HepG2 (cell line): Measurements from ENCODE around the gene DNPH1. TPM values are rescaled to one million over a fixed set of nuclear protein-coding genes. Genes with fewer than 3 reads are reported as not detected.
A peak's percentile ranks its signal among the peaks of the same experiment; 100 is the strongest.

Source experiments
- AHR ChIP-seq: IDR thresholded peaks from 2 replicates; pipeline ENCODE4 v1.6.1; 2018; ENCODE audit warnings: missing genetic modification reagents, missing compliant biosample characterization
- BHLHE40 ChIP-seq: IDR thresholded peaks from 2 replicates; pipeline ENCODE4 v1.6.1; 2011; ENCODE audit warnings: low read length, improper control_type of control experiment
- CREB3 ChIP-seq: sonication (generic); formaldehyde crosslinking; IDR thresholded peaks from 2 replicates; pipeline ENCODE4 v1.5.0; 2020; ENCODE audit warnings: missing genetic modification reagents
- FOXM1 ChIP-seq: sonication (generic); formaldehyde crosslinking; IDR thresholded peaks from 2 replicates; pipeline ENCODE4 v1.5.0; 2020; ENCODE audit warnings: missing genetic modification reagents
- FOXP4 ChIP-seq: sonication (generic); formaldehyde crosslinking; IDR thresholded peaks from 2 replicates; pipeline ENCODE4 v1.4.0; 2020; ENCODE audit warnings: missing genetic modification reagents
- GTF2F1 ChIP-seq: fragments of 150-350 bp; IDR thresholded peaks from 2 replicates; pipeline ENCODE4 v1.6.1; 2014; ENCODE audit warnings: low read length
- HOXA3 ChIP-seq: sonication (generic); formaldehyde crosslinking; IDR thresholded peaks from 2 replicates; pipeline ENCODE4 v1.5.0; 2020; ENCODE audit warnings: missing genetic modification reagents
- JUN ChIP-seq: sonication (generic); formaldehyde crosslinking; IDR thresholded peaks from 2 replicates; pipeline ENCODE4 v1.4.0; 2020; ENCODE audit warnings: mild to moderate bottlenecking, missing genetic modification reagents
- MED1 ChIP-seq: sonication (generic); formaldehyde crosslinking; IDR thresholded peaks from 2 replicates; pipeline ENCODE4 v1.4.0; 2020; ENCODE audit warnings: missing genetic modification reagents
- NONO ChIP-seq, 2 experiments: fragments of 450-650 bp in 1 of 2; sonication (generic) in 1 of 2; formaldehyde crosslinking in 1 of 2; IDR thresholded peaks in 1 of 2; conservative IDR thresholded peaks in 1 of 2; 2 replicates each; pipeline versions ENCODE4 v1.6.1 to v1.8.0; 2017 to 2022; ENCODE audit warnings: mild to moderate bottlenecking in 1 of 2, missing genetic modification reagents in 1 of 2, moderate library complexity in 1 of 2
- PPARG ChIP-seq: conservative IDR thresholded peaks from 2 replicates; pipeline ENCODE4 v1.6.1; 2016; ENCODE audit warnings: missing biosample characterization, missing genetic modification reagents
- RNF219 ChIP-seq: sonication (generic); formaldehyde crosslinking; IDR thresholded peaks from 2 replicates; pipeline ENCODE4 v1.5.0; 2020; ENCODE audit warnings: mild to moderate bottlenecking, missing genetic modification reagents
- SSRP1 ChIP-seq: IDR thresholded peaks from 2 replicates; pipeline ENCODE4 v1.6.1; 2016; ENCODE audit warnings: control low read depth
- TAF15 ChIP-seq: fragments of 200-400 bp; formaldehyde crosslinking; IDR thresholded peaks from one replicate; pipeline ENCODE4 v1.6.1; 2018; ENCODE audit warnings: mild to moderate bottlenecking, low read depth, low read length; ENCODE audit not compliant: poor library complexity, severe bottlenecking
- ZBTB3 ChIP-seq: sonication (generic); formaldehyde crosslinking; IDR thresholded peaks from 2 replicates; pipeline ENCODE4 v1.4.0; 2020; ENCODE audit warnings: low read depth, mild to moderate bottlenecking, moderate library complexity, missing genetic modification reagents, borderline replicate concordance
- ZBTB37 ChIP-seq: sonication (generic); formaldehyde crosslinking; IDR thresholded peaks from 2 replicates; pipeline ENCODE4 v1.4.0; 2020; ENCODE audit warnings: mild to moderate bottlenecking, missing genetic modification reagents
- ZBTB7A ChIP-seq: sonication (generic); formaldehyde crosslinking; IDR thresholded peaks from 2 replicates; pipeline ENCODE4 v1.8.0; 2022; ENCODE audit warnings: mild to moderate bottlenecking, missing genetic modification reagents
- ZFP36L1 ChIP-seq: sonication (generic); formaldehyde crosslinking; IDR thresholded peaks from 2 replicates; pipeline ENCODE4 v1.8.0; 2022; ENCODE audit warnings: mild to moderate bottlenecking, missing genetic modification reagents, moderate library complexity
- ZFP41 ChIP-seq: sonication (generic); formaldehyde crosslinking; IDR thresholded peaks from 2 replicates; pipeline ENCODE4 v1.4.0; 2020; ENCODE audit warnings: mild to moderate bottlenecking, missing genetic modification reagents, borderline replicate concordance
- ZMAT3 ChIP-seq: sonication (generic); formaldehyde crosslinking; conservative IDR thresholded peaks from 2 replicates; pipeline ENCODE4 v1.7.0; 2021; ENCODE audit warnings: missing genetic modification reagents
- ZNF30 ChIP-seq: sonication (generic); formaldehyde crosslinking; IDR thresholded peaks from 2 replicates; pipeline ENCODE4 v1.5.0; 2020; ENCODE audit warnings: mild to moderate bottlenecking, missing genetic modification reagents
- ZNF629 ChIP-seq: sonication (generic); formaldehyde crosslinking; conservative IDR thresholded peaks from 2 replicates; pipeline ENCODE4 v1.5.0; 2020; ENCODE audit warnings: missing genetic modification reagents
- ZNF703 ChIP-seq: sonication (generic); formaldehyde crosslinking; IDR thresholded peaks from 2 replicates; pipeline ENCODE4 v1.5.1; 2020; ENCODE audit warnings: missing genetic modification reagents, mild to moderate bottlenecking, moderate library complexity, borderline replicate concordance
- ZNF766 ChIP-seq: sonication (generic); formaldehyde crosslinking; IDR thresholded peaks from 2 replicates; pipeline ENCODE4 v1.5.0; 2020; ENCODE audit warnings: missing genetic modification reagents, borderline replicate concordance
- polyA plus RNA-seq, 8 experiments: library from polyadenylated mRNA; depleted of rRNA in 3 of 8; stranded (reverse) in 7 of 8; unstranded in 1 of 8; fragments of >200 nt; fragmentation: Illumina TruSeq in 4 of 8; extraction: Trizol in 4 of 8; gene quantifications; 2 replicates each; pipeline versions ENCODE4 v1.2.1 to v1.2.3, GENCODE V29; 2011 to 2016; ENCODE audit warnings: low read depth in 4 of 8, missing spikeins in 1 of 8, mixed read lengths in 1 of 8; ENCODE audit not compliant: insufficient read depth in 1 of 8
- total RNA-seq, 5 experiments: library from RNA; depleted of rRNA; stranded (reverse); fragments of >200 nt; fragmentation: Illumina TruSeq; extraction: Trizol; gene quantifications; 2 replicates each; pipeline ENCODE4 v1.2.3, GENCODE V29; 2016; ENCODE audit warnings: low read depth in 1 of 5

Gene DNPH1
- total and polyA plus RNA-seq, 2 of the 13 experiments (the other 11 are each of a cell fraction or from before 2014, with no cell fraction given): 56.5 to 75.1 TPM

- no peak for TF ChIP-seq ZBTB37 (CRISPR knock-in tag)
- TF ChIP-seq ZNF629 (CRISPR knock-in tag): no peak
- TF ChIP-seq ZBTB7A (CRISPR knock-in tag): peak; percentile 74; the same call in 1 of the 2 replicates
- no peak for TF ChIP-seq ZBTB3
- TF ChIP-seq FOXP4 (CRISPR knock-in tag): no peak; the same call in 1 of the 2 replicates
- no peak for TF ChIP-seq PPARG (CRISPR knock-in tag)
- no peak for TF ChIP-seq ZFP36L1 (CRISPR knock-in tag)
- TF ChIP-seq GTF2F1: no peak
- no peak for TF ChIP-seq TAF15
- TF ChIP-seq FOXM1 (CRISPR knock-in tag): no peak
- TF ChIP-seq ZNF703 (CRISPR knock-in tag): no peak
- TF ChIP-seq AHR (CRISPR knock-in tag): no peak; the same call in 1 of the 2 replicates
- no peak for TF ChIP-seq SSRP1 (CRISPR knock-in tag)
- TF ChIP-seq BHLHE40: 0 out of 2 replicates have a peak, but pooled peaks have one; percentile 6
- no peak for TF ChIP-seq MED1 (CRISPR knock-in tag)
- no peak for TF ChIP-seq NONO (IDR thresholded peaks at IDR 0.05)
- no peak for TF ChIP-seq NONO (CRISPR knock-in tag; conservative IDR thresholded peaks at IDR 0.05)
- no peak for TF ChIP-seq CREB3 (CRISPR knock-in tag)
- TF ChIP-seq ZMAT3 (CRISPR knock-in tag): 0 out of 2 replicates have a peak, but pooled peaks have one; percentile 21
- TF ChIP-seq HOXA3 (CRISPR knock-in tag): 0 out of 2 replicates have a peak, but pooled peaks have one; percentile 18
- no peak for TF ChIP-seq ZNF30
- TF ChIP-seq ZNF766: no peak
- TF ChIP-seq RNF219 (CRISPR knock-in tag): no peak
- no peak for TF ChIP-seq JUN (CRISPR knock-in tag)
- peak; percentile 23; the same call in 1 of the 2 replicates for TF ChIP-seq ZFP41 (CRISPR knock-in tag)
These were observed 17.2 kb upstream of the DNPH1 start (continued) for GRCh38 chr6:43246301-43247113.
